PC-9 (cell line): ENCODE measurements around the gene NTM. TPM values are rescaled to one million over a fixed set of nuclear protein-coding genes. Genes with fewer than 3 reads are reported as not detected.

Source experiments
- BruUV-seq: library from RNA; stranded (reverse); fragments of 400-500 nt; replicated peaks from 2 replicates; lab custom pipeline; 2021; lab: Mats Ljungman, UMichigan
- CTCF ChIA-PET: fragments of 300-600 bp; sonication (Branson Sonifier 250); formaldehyde crosslinking; loops from one replicate; lab custom pipeline; 2022; ENCODE audit warnings: antibody characterized with exemption; lab: Charles Lee
- POLR2A ChIA-PET: fragments of 300-600 bp; sonication (Branson Sonifier 250); formaldehyde crosslinking; loops from one replicate; lab custom pipeline; 2022; ENCODE audit warnings: antibody characterized with exemption; ENCODE audit not compliant: unreplicated experiment; lab: Charles Lee
- DNase-seq, 2 experiments: peaks; one replicate each; pipeline versions ENCODE4 v3.0.0 to v3.0.0-alpha.2; 2015 to 2022; ENCODE audit warnings: mixed read lengths in 1 of 2
- H2AFZ ChIP-seq: fragments of 200-600 bp; sonication (generic); 2 replicates; pipeline ENCODE4 v1.8.1; 2017; ENCODE audit warnings: antibody characterized with exemption
- H3F3A ChIP-seq: fragments of 200-600 bp; sonication (generic); 2 replicates; pipeline ENCODE4 v1.8.1; 2017; ENCODE audit warnings: antibody characterized with exemption, mild to moderate bottlenecking, low read depth; ENCODE audit not compliant: insufficient read depth
- H3K27ac ChIP-seq: fragments of 200-600 bp; sonication (generic); 2 replicates; pipeline ENCODE4 v1.6.1; 2016; ENCODE audit warnings: mixed run types
- H3K27me3 ChIP-seq: fragments of 200-600 bp; sonication (generic); 2 replicates; pipeline ENCODE4 v1.6.1; 2016; ENCODE audit warnings: low read depth, mixed run types; ENCODE audit not compliant: insufficient read depth
- H3K36me3 ChIP-seq: fragments of 200-600 bp; sonication (generic); 2 replicates; pipeline ENCODE4 v1.6.1; 2016; ENCODE audit warnings: low read depth, mixed run types
- H3K4me1 ChIP-seq: fragments of 200-600 bp; sonication (generic); replicated peaks from 2 replicates; pipeline ENCODE4 v1.6.1; 2016; ENCODE audit warnings: mixed run types; ENCODE audit not compliant: insufficient read depth
- H3K4me2 ChIP-seq: fragments of 200-600 bp; sonication (generic); 2 replicates; pipeline ENCODE4 v1.6.1; 2017; ENCODE audit warnings: mixed run types
- H3K4me3 ChIP-seq: fragments of 200-600 bp; sonication (generic); 2 replicates; pipeline ENCODE4 v1.6.1; 2016; ENCODE audit warnings: mixed run types
- H3K79me2 ChIP-seq: fragments of 200-600 bp; sonication (generic); 2 replicates; pipeline ENCODE4 v1.6.1; 2017; ENCODE audit warnings: low read depth, mixed run types
- H3K9me2 ChIP-seq: fragments of 200-600 bp; sonication (generic); 2 replicates; pipeline ENCODE4 v1.8.1; 2017; ENCODE audit warnings: mild to moderate bottlenecking; ENCODE audit not compliant: insufficient read depth
- H3K9me3 ChIP-seq: fragments of 200-600 bp; sonication (generic); 2 replicates; pipeline ENCODE4 v1.8.1; 2016; ENCODE audit warnings: low read depth; ENCODE audit not compliant: insufficient read depth
- H4K20me1 ChIP-seq: fragments of 200-600 bp; sonication (generic); 2 replicates; pipeline ENCODE4 v1.8.1; 2017; ENCODE audit not compliant: insufficient read depth
- CTCF ChIP-seq: fragments of 200-600 bp; sonication (generic); conservative IDR thresholded peaks from 2 replicates; pipeline ENCODE4 v1.6.1; 2017; ENCODE audit warnings: mixed run types, antibody characterized with exemption, mild to moderate bottlenecking, moderate library complexity
- EZH2 ChIP-seq: fragments of 200-600 bp; sonication (generic); IDR thresholded peaks from 2 replicates; pipeline ENCODE4 v1.8.0; 2017; ENCODE audit warnings: antibody characterized with exemption, low read depth
- intact Hi-C: fragments of 100-400 bp; cut with micrococcal nuclease; formaldehyde crosslinking; loops from one replicate; pipeline ENCODE4 v1.10.0; 2022; ENCODE audit not compliant: unreplicated experiment
- total RNA-seq: library from RNA; stranded (reverse); gene quantifications from 2 replicates; pipeline ENCODE4 v1.2.3, GENCODE V29; 2021

Gene NTM
- total RNA-seq, 1 experiment from 2014 or later = not detected

GRCh38 chr11:131402040-131402439, 31.6 kb downstream of the NTM start:
- Histone ChIP-seq H4K20me1 (no peaks in the 10 kb centered on the region), H2AFZ (no peak overlapping the region), H3K36me3 (no peaks in the 10 kb centered on the region), H3K27ac (no peak overlapping the region), H3K4me1 (no peaks in the 10 kb centered on the region), H3K4me3 (no peak overlapping the region), H3F3A (no peaks in the 10 kb centered on the region), H3K9me3 (no peaks in the 10 kb centered on the region; the same call in 1 of the 2 replicates), H3K27me3 (no peaks in the 10 kb centered on the region; the same call in 1 of the 2 replicates), H3K4me2 (no peak overlapping the region), H3K79me2 (no peaks in the 10 kb centered on the region), H3K9me2 (no peaks in the 10 kb centered on the region; the same call in 1 of the 2 replicates)
- no peak for DNase-seq
- TF ChIP-seq EZH2 (no peak), CTCF (no peak)
- intact Hi-C loops = no loop called here
- BruUV-seq = no TSS peak
- CTCF ChIA-PET = no interaction called here
- POLR2A ChIA-PET = no interaction called here

GRCh38 chr11:131404010-131404409, 33.6 kb downstream of the NTM start:
- POLR2A ChIA-PET = no interaction called here
- Histone ChIP-seq H3K4me3 (no peak overlapping the region), H3K4me1 (no peaks in the 10 kb centered on the region), H3K79me2 (no peaks in the 10 kb centered on the region), H3K4me2 (no peak overlapping the region), H4K20me1 (no peaks in the 10 kb centered on the region), H3K27ac (no peak overlapping the region), H3K9me3 (no peaks in the 10 kb centered on the region; the same call in 1 of the 2 replicates), H3K9me2 (no peaks in the 10 kb centered on the region; the same call in 1 of the 2 replicates), H2AFZ (no peak overlapping the region), H3K27me3 (no peaks in the 10 kb centered on the region; the same call in 1 of the 2 replicates), H3F3A (no peaks in the 10 kb centered on the region), H3K36me3 (no peaks in the 10 kb centered on the region)
- intact Hi-C loops = no loop called here
- TF ChIP-seq EZH2 (no peak), CTCF (no peak)
- CTCF ChIA-PET = no interaction called here
- no TSS peak for BruUV-seq
- no peak for DNase-seq

GRCh38 chr11:131408025-131408640, 37.7 kb downstream of the NTM start:
- intact Hi-C loops = loop anchor here (1.0 to 5.0 kb wide), 6 partner anchors 78 to 486 kb away; no protein-coding TSS in a partner anchor
- no peak overlapping the region for H3K27ac ChIP-seq
- no peaks in the 10 kb centered on the region; the same call in 1 of the 2 replicates for H3K27me3 ChIP-seq
- no peaks in the 10 kb centered on the region for H3K9me2 ChIP-seq
- no peaks in the 10 kb centered on the region; the same call in 1 of the 2 replicates for H3K9me3 ChIP-seq
- peak in 1 of 2 experiments; percentile 64 for DNase-seq
- H3K4me2 ChIP-seq = no peak overlapping the region
- no peaks in the 10 kb centered on the region for H3K79me2 ChIP-seq
- no peak overlapping the region for H3K4me3 ChIP-seq
- TF ChIP-seq CTCF (peak; percentile 48), EZH2 (no peak)
- CTCF ChIA-PET = interaction anchor here (0.6 to 1.6 kb wide), 5 partner anchors 78 to 226 kb away, joined by 3 to 10 read pairs (median 5); no protein-coding TSS in a partner anchor
- no peaks in the 10 kb centered on the region for H3F3A ChIP-seq
- H2AFZ ChIP-seq = no peak overlapping the region
- BruUV-seq = no TSS peak
- POLR2A ChIA-PET = no interaction called here
- no peaks in the 10 kb centered on the region for H3K4me1 ChIP-seq
- no peaks in the 10 kb centered on the region for H4K20me1 ChIP-seq
- no peaks in the 10 kb centered on the region for H3K36me3 ChIP-seq
